Duodenal mucosa (tissue), 2 donors: ENCODE results near the gene CEP41.
"Not testable (repeated sequence)": the region's sequence is repeated elsewhere in the genome, so short reads cannot be mapped to it uniquely, and the experiment has no call there.

Experiments
- H3K27ac ChIP-seq: one replicate; pipeline ENCODE4 v1.7.0; 2013; ENCODE audit warnings: low read depth, low read length
- H3K27me3 ChIP-seq, 2 donors: one replicate each; pipeline ENCODE4 v1.7.0; 2013; ENCODE audit warnings: low read length in 2 of 2, control low read depth in 1 of 2; ENCODE audit not compliant: insufficient read depth in 2 of 2, control insufficient read depth in 1 of 2
- H3K36me3 ChIP-seq, 2 donors: one replicate each; pipeline ENCODE4 v1.7.0; 2013; ENCODE audit warnings: low read length in 2 of 2, control low read depth in 1 of 2; ENCODE audit not compliant: insufficient read depth in 2 of 2, control insufficient read depth in 1 of 2
- H3K4me1 ChIP-seq, 2 donors: one replicate each; pipeline ENCODE4 v1.7.0; 2013; ENCODE audit warnings: low read length in 2 of 2, control low read depth in 1 of 2; ENCODE audit not compliant: insufficient read depth in 2 of 2, control insufficient read depth in 1 of 2
- H3K4me3 ChIP-seq, 2 donors: one replicate each; pipeline ENCODE4 v1.7.0; 2013; ENCODE audit warnings: low read length in 2 of 2, low read depth in 1 of 2
- H3K9ac ChIP-seq, 2 donors: one replicate each; pipeline ENCODE4 v1.7.0; 2013; ENCODE audit warnings: low read length in 2 of 2, low read depth in 1 of 2
- H3K9me3 ChIP-seq, 2 donors: one replicate each; pipeline ENCODE4 v1.7.0; 2013; ENCODE audit warnings: low read length in 2 of 2, control low read depth in 1 of 2; ENCODE audit not compliant: control insufficient read depth in 1 of 2

Gene CEP41

DNA sequence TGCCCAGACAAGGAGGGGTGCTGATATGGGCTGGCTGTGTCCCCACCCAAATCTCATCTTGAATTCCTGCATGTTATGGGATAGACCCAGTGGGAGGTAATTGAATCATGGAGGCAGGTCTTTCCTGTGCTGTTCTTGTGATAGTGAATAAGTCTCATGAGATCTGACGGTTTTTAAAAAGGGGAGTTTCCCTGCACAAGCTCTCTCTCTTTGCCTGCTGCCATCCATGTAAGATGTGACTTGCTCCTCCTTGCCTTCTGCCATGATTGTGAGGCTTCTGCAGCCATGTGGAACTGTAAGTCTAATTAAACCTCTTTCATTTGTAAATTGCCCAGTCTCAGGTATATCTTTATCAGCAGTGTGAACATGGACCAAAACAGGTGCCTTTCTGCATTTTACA, 64.4 kb downstream of the CEP41 start:
- not testable (repeated sequence) for H3K27me3 ChIP-seq

DNA sequence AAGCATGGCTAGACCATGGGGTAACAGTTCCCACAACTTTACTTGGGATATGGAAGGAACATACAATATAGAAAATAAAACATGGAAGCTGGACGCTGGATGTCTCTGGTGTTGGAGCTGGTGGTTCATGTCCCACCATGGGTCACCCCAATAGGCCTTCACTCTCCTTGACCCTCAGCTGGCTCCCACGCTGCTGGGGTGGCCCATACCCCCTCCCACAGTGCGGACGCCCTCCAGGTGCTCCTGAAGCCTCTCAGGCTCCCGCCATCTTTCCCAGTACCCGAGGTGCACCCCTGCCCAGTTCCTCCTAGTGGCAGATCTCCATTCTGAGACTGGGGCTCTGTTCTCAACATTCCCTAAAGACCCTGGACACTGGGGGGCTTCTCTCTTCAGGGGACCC, 66.3 kb downstream of the CEP41 start:
- no peak overlapping the region for H3K9ac ChIP-seq

More for the DNA sequence above, 64.4 kb downstream of the CEP41 start:
- not testable (repeated sequence) for H3K4me3 ChIP-seq, H3K9me3 ChIP-seq, H3K4me1 ChIP-seq, H3K36me3 ChIP-seq, H3K27ac ChIP-seq, H3K9ac ChIP-seq

DNA sequence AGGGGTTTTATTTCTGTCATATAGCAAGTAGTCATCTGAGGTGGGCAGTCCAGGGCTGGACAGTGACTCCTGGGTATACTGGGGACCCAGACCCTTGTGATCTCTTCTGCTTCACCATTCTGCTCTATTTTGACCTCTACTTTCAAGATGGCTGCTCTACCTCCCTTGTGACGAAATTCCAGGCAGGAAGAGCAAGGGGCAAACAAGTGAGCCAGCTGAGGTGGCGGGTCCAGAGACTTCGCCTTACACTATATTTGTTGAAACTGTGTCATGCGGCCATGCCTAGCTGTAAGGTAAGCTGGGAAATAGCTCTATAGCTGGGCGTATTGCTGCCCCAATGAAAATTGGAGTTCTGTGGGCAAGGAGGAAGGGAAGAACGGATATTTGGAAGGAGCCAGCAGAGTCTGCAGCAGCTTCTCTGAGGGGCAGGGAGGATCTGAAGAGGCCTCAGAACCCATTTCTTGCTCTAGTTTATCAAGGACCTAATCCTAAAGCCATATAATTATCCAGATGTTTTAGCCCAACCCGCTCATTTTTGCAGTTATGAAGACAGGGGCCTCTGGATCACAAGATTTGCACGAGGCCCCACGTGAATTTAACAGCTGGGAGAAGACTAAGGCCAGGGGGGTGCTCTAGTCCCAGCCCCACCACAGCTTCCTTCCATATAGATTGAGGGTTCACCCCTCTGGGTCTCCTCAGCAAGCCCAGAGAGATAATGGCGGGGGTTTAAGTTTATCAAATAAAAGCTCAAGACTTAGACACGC, 68.2 kb downstream of the CEP41 start:
- H3K27me3 ChIP-seq, result no peaks in the 10 kb centered on the region
- H3K4me1 ChIP-seq, result peaks cover 0 to 4% of the 10 kb centered on the region in 2 donors
- H3K9me3 ChIP-seq, result peaks cover 0 to 4% of the 10 kb centered on the region in 2 donors
- H3K36me3 ChIP-seq, result no peaks in the 10 kb centered on the region
- H3K27ac ChIP-seq, result no peak overlapping the region
- H3K4me3 ChIP-seq, result no peak overlapping the region
- no peak overlapping the region for H3K9ac ChIP-seq

More for the DNA sequence above, 66.3 kb downstream of the CEP41 start:
- Histone ChIP-seq H3K27me3 (no peaks in the 10 kb centered on the region), H3K4me3 (no peak overlapping the region), H3K36me3 (no peaks in the 10 kb centered on the region), H3K4me1 (peaks cover 0 to 4% of the 10 kb centered on the region in 2 donors), H3K27ac (peak overlapping the region; percentile 61), H3K9me3 (peaks cover 0 to 4% of the 10 kb centered on the region in 2 donors)

DNA sequence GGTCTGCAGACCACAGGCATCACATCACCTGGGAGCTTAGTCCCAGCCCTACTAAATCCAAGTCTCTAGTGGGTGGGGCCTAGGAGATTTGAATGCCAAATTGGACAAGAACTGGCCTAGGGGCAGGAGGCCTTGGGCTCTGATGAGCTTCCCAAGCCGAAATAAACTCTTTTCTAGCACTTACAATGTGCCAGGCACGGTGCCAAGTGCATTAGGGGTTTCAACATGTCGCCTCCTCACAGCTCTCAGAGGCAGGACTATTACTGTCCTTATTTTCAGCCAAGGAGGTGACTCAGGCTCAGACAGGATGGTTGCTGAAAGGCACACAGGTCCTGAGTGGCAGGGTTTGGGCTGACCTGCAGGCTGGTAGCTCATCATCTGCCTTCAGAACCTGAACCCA, 69.8 kb downstream of the CEP41 start:
- Histone ChIP-seq H3K4me3 (no peak overlapping the region), H3K9me3 (peaks cover 0 to 3% of the 10 kb centered on the region in 2 donors), H3K9ac (no peak overlapping the region), H3K27ac (no peak overlapping the region), H3K4me1 (peaks cover 0 to 4% of the 10 kb centered on the region in 2 donors), H3K27me3 (no peaks in the 10 kb centered on the region), H3K36me3 (no peaks in the 10 kb centered on the region)

DNA sequence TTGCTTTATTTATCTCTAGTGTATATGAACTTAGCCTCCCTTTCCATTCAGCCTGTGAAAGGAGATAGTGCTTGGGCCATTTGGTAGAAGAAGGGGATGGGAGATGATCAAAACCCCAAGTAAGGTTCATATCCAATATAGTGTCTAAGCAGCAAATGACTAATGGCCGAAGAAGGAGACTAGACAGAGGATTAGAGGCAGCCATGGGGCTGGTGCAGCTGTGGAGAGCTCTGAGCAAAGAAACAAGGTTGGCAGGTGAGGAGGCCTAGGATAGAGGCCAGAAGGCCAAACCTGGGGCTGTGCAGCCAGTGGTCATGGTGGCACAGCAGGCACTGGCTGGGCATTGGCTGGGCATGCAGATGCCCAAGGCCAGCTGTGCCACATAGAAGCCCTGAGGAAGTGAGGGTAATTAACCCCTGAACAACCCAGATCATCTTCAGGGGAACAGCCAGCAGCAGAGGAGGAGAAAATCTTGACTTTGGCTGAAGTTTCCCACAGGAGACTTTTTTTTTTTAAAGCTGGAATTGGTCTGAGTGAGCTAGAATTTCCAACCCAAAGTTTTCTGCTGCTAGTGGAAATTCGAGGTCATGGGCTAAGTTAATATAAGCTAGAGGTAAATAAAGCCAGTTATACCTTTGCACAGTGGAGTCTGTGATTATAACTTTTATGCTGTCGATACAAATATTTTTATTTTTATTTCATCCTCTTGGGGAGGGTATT, 70.8 kb downstream of the CEP41 start:
- Histone ChIP-seq H3K36me3 (no peaks in the 10 kb centered on the region), H3K27ac (no peak overlapping the region), H3K4me3 (no peak overlapping the region), H3K9ac (no peak overlapping the region), H3K4me1 (peaks cover 4 to 9% of the 10 kb centered on the region in 2 donors), H3K27me3 (no peaks in the 10 kb centered on the region), H3K9me3 (no peaks in the 10 kb centered on the region)

DNA sequence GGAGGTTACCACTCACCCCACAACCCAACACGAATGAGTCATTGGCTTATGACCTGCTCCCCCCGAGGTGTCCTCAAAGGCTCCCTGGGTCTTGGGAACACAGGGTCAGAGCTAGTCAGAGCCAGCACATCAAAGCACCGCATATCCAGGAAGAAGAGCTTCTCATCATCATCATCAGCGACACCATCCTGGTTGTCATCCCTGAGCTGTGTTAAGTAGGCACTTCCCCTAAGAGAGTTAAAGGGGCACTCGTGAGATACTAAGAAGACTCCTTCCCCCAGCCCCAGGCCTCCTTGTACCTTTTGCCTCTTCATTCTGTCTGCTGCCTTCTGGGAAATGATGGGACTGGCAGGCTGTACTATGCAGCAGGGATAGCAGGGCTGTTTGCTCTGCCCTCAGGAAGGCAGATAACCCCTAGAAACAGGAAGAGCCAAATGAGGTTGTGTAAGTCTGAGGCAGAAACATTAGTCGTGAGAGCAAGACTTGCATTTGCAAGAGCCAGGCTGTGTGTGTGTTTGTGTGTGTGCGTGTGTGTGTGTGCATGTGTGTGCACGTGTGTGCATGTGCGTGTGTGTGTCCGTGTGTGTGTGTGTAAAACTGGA, 71.6 kb downstream of the CEP41 start:
- no peak overlapping the region for H3K27ac ChIP-seq
- no peak overlapping the region for H3K9ac ChIP-seq
- H3K36me3 ChIP-seq, result no peaks in the 10 kb centered on the region
- H3K4me3 ChIP-seq, result no peak overlapping the region
- H3K27me3 ChIP-seq, result no peaks in the 10 kb centered on the region
- H3K4me1 ChIP-seq, result peaks cover 4 to 14% of the 10 kb centered on the region in 2 donors
- no peaks in the 10 kb centered on the region for H3K9me3 ChIP-seq

DNA sequence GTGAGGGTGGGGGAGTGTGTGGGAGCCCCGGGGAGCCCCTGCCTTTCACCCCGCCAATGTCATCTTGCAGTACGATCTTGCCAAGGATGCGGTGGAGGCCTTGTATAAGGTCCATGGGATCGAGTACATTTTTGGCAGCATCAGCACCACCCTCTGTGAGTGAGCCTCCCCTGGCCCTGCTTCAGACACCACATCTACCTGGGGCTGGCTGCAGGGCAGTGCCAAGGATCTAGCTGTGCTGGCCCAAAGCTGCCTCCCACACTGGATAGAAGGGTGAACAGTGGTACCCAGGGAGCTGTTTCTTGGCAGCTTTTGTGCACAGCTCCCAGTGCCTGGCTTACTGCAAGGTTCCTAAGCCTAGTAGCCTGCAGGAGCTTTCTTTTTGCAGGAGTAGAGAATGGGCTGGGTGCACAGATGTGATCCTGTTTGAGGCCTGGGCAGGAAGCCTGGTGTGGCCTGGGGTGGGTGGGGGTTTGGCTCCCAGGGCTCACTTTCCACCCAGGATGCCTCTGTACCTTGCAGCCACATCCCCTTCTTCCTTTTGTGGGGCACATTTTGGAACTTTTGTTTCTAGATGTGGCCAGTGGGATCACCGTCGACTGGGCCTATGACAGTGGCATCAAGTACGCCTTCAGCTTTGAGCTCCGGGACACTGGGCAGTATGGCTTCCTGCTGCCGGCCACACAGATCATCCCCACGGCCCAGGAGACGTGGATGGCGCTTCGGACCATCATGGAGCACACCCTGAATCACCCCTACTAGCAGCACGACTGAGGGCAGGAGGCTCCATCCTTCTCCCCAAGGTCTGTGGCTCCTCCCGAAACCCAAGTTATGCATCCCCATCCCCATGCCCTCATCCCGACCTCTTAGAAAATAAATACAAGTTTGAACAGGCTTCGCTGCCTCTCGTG, 72.7 kb downstream of the CEP41 start:
- Histone ChIP-seq H3K9me3 (no peaks in the 10 kb centered on the region), H3K36me3 (no peaks in the 10 kb centered on the region), H3K9ac (no peak overlapping the region), H3K27me3 (no peaks in the 10 kb centered on the region), H3K27ac (no peak overlapping the region), H3K4me1 (peaks cover 4 to 14% of the 10 kb centered on the region in 2 donors), H3K4me3 (no peak overlapping the region)

DNA sequence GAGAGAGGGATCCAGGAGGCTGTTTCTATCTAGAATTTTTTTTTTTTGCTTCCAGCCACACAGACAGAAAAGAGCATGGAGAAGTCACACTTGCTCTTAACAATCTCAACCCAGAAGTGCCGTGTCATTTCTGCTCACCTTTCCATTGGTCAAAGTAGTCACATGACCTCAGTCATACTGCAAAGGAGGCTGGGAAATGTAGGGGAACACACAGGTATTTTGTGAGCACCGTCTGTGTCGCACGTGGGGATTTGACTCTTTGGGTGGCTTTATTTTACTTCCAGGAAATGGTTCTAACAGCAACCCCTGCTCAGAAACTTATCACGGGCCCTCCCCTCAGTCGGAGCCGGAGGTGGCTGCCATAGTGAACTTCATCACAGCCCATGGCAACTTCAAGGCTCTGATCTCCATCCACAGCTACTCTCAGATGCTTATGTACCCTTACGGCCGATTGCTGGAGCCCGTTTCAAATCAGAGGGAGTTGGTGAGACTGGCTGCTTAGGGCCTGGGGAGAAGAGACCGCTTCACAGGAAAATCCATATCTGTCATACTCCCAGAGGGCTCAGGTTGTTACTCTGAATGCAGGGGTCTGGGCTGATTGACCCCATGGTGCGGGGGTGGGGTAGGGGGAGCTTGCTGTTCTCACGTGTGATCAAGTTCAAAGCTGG, 73.6 kb downstream of the CEP41 start:
- Histone ChIP-seq H3K36me3 (no peaks in the 10 kb centered on the region), H3K4me3 (no peak overlapping the region), H3K27ac (no peak overlapping the region), H3K27me3 (no peaks in the 10 kb centered on the region), H3K9me3 (no peaks in the 10 kb centered on the region), H3K4me1 (peaks cover under 1 to 14% of the 10 kb centered on the region in 2 donors), H3K9ac (no peak overlapping the region)

DNA sequence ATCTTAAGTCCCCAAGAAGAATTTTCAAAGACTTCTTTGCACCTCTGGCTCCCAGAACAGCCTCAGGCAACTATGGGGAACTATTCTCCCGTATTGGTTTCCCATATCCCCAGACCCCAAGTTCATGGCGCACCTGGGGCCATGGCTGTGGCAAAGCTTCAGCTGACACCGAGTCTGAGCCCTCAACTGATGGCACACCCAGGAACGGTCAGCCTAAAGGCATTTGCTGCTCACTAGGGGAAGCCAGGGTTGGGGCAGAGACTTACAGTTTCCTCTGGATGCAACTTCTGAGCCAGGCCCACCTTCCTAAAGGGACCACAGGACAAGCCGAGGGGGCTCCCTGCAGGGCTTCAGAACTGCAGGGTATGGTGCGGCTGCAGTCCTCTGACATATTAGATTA, 74.3 kb downstream of the CEP41 start:
- H3K9me3 ChIP-seq, result no peaks in the 10 kb centered on the region
- no peak overlapping the region for H3K9ac ChIP-seq
- no peaks in the 10 kb centered on the region for H3K27me3 ChIP-seq
- peaks cover 0 to 14% of the 10 kb centered on the region in 2 donors for H3K4me1 ChIP-seq
- H3K27ac ChIP-seq, result no peak overlapping the region
- H3K36me3 ChIP-seq, result no peaks in the 10 kb centered on the region
- H3K4me3 ChIP-seq, result no peak overlapping the region
